Muscle layer of colon (tissue), 2 donors: ENCODE data around the gene DCLRE1A.
A peak's percentile ranks its signal among the peaks of the same experiment; 100 is the strongest.
"Not testable (repeated sequence)": the region's sequence is repeated elsewhere in the genome, so short reads cannot be mapped to it uniquely, and the experiment has no call there.

Experiments used
- H3K27ac ChIP-seq: one replicate; pipeline ENCODE4 v1.7.0; 2013; ENCODE audit warnings: low read depth, mild to moderate bottlenecking, low read length, moderate library complexity
- H3K27me3 ChIP-seq, 2 donors: one replicate each; pipeline ENCODE4 v1.7.0; 2013; ENCODE audit warnings: low read length in 2 of 2, mild to moderate bottlenecking in 2 of 2; ENCODE audit not compliant: insufficient read depth in 2 of 2, control insufficient read depth in 1 of 2
- H3K36me3 ChIP-seq: one replicate; pipeline ENCODE4 v1.7.0; 2013; ENCODE audit warnings: mild to moderate bottlenecking, low read length; ENCODE audit not compliant: insufficient read depth
- H3K4me1 ChIP-seq: one replicate; pipeline ENCODE4 v1.7.0; 2013; ENCODE audit warnings: mild to moderate bottlenecking, low read length; ENCODE audit not compliant: insufficient read depth
- H3K4me3 ChIP-seq, 2 donors: one replicate each; pipeline ENCODE4 v1.7.0; 2013; ENCODE audit warnings: low read length in 2 of 2, low read depth in 1 of 2, mild to moderate bottlenecking in 1 of 2, moderate library complexity in 1 of 2
- H3K9ac ChIP-seq: one replicate; pipeline ENCODE4 v1.7.0; 2013; ENCODE audit warnings: low read length
- H3K9me3 ChIP-seq: one replicate; pipeline ENCODE4 v1.7.0; 2013; ENCODE audit warnings: mild to moderate bottlenecking, low read length
- donor health status: abdominal sarcoma.
- donor health status: Adenocarcinoma of cecum.

DCLRE1A gene

GRCh38 chr10:113856563-113856962 lies 2.7 kb upstream of the DCLRE1A start:
- Histone ChIP-seq H3K9ac (no peak overlapping the region), H3K9me3 (no peaks in the 10 kb centered on the region), H3K4me3 (no peak overlapping the region), H3K36me3 (peaks cover 12% of the 10 kb centered on the region), H3K27ac (no peak overlapping the region), H3K4me1 (peaks cover 26% of the 10 kb centered on the region), H3K27me3 (no peaks in the 10 kb centered on the region)

GRCh38 chr10:113854761-113855588 lies 1.1 kb upstream of the DCLRE1A start:
- H3K4me3 ChIP-seq: peak overlapping the region; percentile 54 to 83
- no peaks in the 10 kb centered on the region for H3K27me3 ChIP-seq
- H3K27ac ChIP-seq: peak overlapping the region; percentile 95
- H3K36me3 ChIP-seq: no peaks in the 10 kb centered on the region
- peaks cover 26% of the 10 kb centered on the region for H3K4me1 ChIP-seq
- peak overlapping the region; percentile 75 for H3K9ac ChIP-seq
- no peaks in the 10 kb centered on the region for H3K9me3 ChIP-seq

- peaks cover 26% of the 10 kb centered on the region for H3K4me1 ChIP-seq
- H3K9ac ChIP-seq: peak overlapping the region; percentile 75
These were observed 287 bp downstream of the DCLRE1A start for GRCh38 chr10:113853578-113854012.

GRCh38 chr10:113849946-113850345 lies 3.9 kb downstream of the DCLRE1A start:
- H3K9me3 ChIP-seq: no peaks in the 10 kb centered on the region
- no peak overlapping the region for H3K27ac ChIP-seq
- H3K36me3 ChIP-seq: peaks cover 11% of the 10 kb centered on the region
- H3K4me1 ChIP-seq: peaks cover 14% of the 10 kb centered on the region
- H3K4me3 ChIP-seq: no peak overlapping the region
- H3K27me3 ChIP-seq: no peaks in the 10 kb centered on the region
- H3K9ac ChIP-seq: no peak overlapping the region

More at GRCh38 chr10:113853578-113854012, 287 bp downstream of the DCLRE1A start:
- H3K9me3 ChIP-seq: no peaks in the 10 kb centered on the region
- no peaks in the 10 kb centered on the region for H3K27me3 ChIP-seq
- H3K36me3 ChIP-seq: peaks cover 3% of the 10 kb centered on the region
- peak overlapping the region; percentile 95 for H3K27ac ChIP-seq
- peak overlapping the region; percentile 54 to 83 for H3K4me3 ChIP-seq

GRCh38 chr10:113849140-113849803 lies 4.6 kb downstream of the DCLRE1A start:
- Histone ChIP-seq H3K36me3 (peaks cover 13% of the 10 kb centered on the region), H3K4me1 (peaks cover 14% of the 10 kb centered on the region), H3K9ac (no peak overlapping the region), H3K9me3 (no peaks in the 10 kb centered on the region), H3K4me3 (no peak overlapping the region), H3K27me3 (no peaks in the 10 kb centered on the region), H3K27ac (no peak overlapping the region)

- no peak overlapping the region for H3K27ac ChIP-seq
- no peak overlapping the region for H3K9ac ChIP-seq
- H3K36me3 ChIP-seq: peaks cover 13% of the 10 kb centered on the region
- no peaks in the 10 kb centered on the region for H3K9me3 ChIP-seq
- no peaks in the 10 kb centered on the region for H3K4me1 ChIP-seq
- H3K27me3 ChIP-seq: no peaks in the 10 kb centered on the region
- no peak overlapping the region for H3K4me3 ChIP-seq
These were observed 7.8 kb downstream of the DCLRE1A start for GRCh38 chr10:113846036-113846435.

- no peaks in the 10 kb centered on the region for H3K4me1 ChIP-seq
- H3K27me3 ChIP-seq: no peaks in the 10 kb centered on the region
- H3K36me3 ChIP-seq: peaks cover 10% of the 10 kb centered on the region
- H3K27ac ChIP-seq: no peak overlapping the region
- H3K4me3 ChIP-seq: no peak overlapping the region
- H3K9ac ChIP-seq: no peak overlapping the region
- H3K9me3 ChIP-seq: no peaks in the 10 kb centered on the region
These were observed 9.9 kb downstream of the DCLRE1A start for GRCh38 chr10:113843972-113844485.

- peaks cover 10% of the 10 kb centered on the region for H3K36me3 ChIP-seq
- no peak overlapping the region for H3K4me3 ChIP-seq
These were observed 11.7 kb downstream of the DCLRE1A start for GRCh38 chr10:113842171-113842570.

GRCh38 chr10:113828567-113828966 lies 25.3 kb downstream of the DCLRE1A start:
- not testable (repeated sequence) for H3K4me1 ChIP-seq, H3K9ac ChIP-seq, H3K9me3 ChIP-seq, H3K4me3 ChIP-seq, H3K27ac ChIP-seq, H3K27me3 ChIP-seq, H3K36me3 ChIP-seq

More at GRCh38 chr10:113842171-113842570, 11.7 kb downstream of the DCLRE1A start:
- Histone ChIP-seq H3K27ac (no peak overlapping the region), H3K9me3 (no peaks in the 10 kb centered on the region), H3K9ac (no peak overlapping the region), H3K27me3 (no peaks in the 10 kb centered on the region), H3K4me1 (no peaks in the 10 kb centered on the region)

GRCh38 chr10:113825791-113826190 lies 28.1 kb downstream of the DCLRE1A start:
- H3K27ac ChIP-seq: no peak overlapping the region
- H3K4me1 ChIP-seq: no peaks in the 10 kb centered on the region
- H3K9ac ChIP-seq: no peak overlapping the region
- no peak overlapping the region for H3K4me3 ChIP-seq
- H3K27me3 ChIP-seq: no peaks in the 10 kb centered on the region
- H3K36me3 ChIP-seq: no peaks in the 10 kb centered on the region
- no peaks in the 10 kb centered on the region for H3K9me3 ChIP-seq

- H3K36me3 ChIP-seq: no peaks in the 10 kb centered on the region
- H3K27ac ChIP-seq: no peak overlapping the region
- no peak overlapping the region for H3K9ac ChIP-seq
- H3K9me3 ChIP-seq: no peaks in the 10 kb centered on the region
- H3K4me1 ChIP-seq: no peaks in the 10 kb centered on the region
- H3K4me3 ChIP-seq: no peak overlapping the region
- H3K27me3 ChIP-seq: no peaks in the 10 kb centered on the region
These were observed 30.5 kb downstream of the DCLRE1A start for GRCh38 chr10:113823389-113823788.
